Measurements from ENCODE around the gene IL34.
"Not testable (repeated sequence)": the region's sequence is repeated elsewhere in the genome, so short reads cannot be mapped to it uniquely, and the experiment has no call there.

The IL34 gene

DNA sequence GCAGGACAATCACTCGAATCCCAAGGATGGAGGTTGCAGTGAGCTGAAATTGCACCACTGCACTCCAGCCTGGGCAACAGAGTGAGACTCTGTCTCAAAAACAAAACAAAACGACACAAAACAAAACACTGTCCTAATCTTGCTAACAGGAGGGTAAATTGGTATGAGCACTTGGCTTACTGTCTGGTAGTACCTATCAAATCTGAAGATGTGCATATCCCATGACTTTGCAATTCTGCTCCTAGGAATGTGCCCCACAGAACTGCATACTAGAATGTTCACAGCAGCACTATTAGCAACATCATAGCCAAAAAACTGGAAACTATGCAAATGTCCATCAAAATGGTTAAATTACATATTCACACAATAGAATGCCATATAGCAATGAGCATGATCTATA lies 23.8 kb downstream of the IL34 start:
- no peak for TF ChIP-seq PPARA (CRISPR knock-in tag; IDR thresholded peaks at IDR 0.05; ENCODE audit: borderline replicate concordance)
- no peak for ATAC-seq

DNA sequence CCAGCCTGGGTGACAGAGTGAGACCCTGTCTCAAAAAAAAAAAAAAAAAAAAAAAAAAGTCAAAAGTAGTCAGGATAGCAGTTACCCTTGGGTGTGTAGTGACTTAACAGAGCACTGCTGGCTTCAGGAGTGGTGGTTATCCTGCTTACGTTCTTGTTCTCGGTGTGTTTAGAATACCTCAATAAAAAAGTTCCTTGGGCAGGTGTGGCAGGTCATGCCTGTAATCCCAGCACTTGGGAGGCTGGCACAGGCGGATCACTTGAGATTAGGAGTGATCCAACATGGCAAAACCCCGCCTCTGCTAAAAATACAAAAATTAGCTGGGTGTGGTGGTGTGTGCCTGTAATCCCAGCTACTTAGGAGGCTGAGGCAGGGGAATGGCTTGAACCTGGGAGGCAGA lies 24.6 kb downstream of the IL34 start:
- not testable (repeated sequence) for ATAC-seq

DNA sequence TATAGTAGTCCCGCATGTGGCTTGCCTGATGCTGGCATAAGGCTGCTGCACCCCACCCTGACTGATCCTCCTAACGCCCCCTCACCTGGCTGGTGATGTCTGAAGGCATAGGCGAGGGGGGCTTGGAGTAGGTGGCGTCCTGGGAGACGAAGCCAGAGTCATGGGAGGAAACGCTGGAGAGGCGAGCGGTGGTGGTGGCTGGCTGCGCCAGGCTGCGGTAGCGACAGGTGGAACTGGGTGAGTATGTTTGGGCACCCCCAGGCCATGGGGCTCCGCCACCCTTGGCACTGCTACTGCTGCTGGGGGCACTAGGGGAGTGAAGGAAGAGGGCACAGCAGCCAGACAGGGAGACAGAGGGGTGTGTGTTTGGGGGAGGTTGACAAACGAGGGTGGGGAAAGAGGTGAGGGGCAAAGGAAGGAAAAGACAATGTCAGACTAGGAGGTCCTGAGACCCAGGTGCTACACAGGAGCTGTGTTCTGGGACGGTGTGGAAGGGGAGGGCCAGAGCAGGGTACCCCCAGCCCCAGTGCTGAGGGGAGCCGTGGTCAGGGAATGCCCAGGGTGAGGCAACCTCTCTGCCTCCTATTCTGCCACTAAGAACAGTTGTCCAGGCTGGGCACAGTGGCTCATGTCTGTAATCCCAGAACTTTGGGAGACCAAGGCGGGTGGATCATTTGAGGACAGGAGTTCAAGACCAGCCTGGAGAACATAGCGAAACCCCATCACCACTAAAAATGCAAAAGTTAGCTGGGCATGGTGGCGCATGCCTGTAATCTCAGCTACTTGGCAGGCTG lies 28.1 kb downstream of the IL34 start:
- no peak; the same call in 1 of the 3 replicates for ATAC-seq
- TF ChIP-seq TOX (CRISPR knock-in tag; IDR thresholded peaks at IDR 0.05; ENCODE audit: borderline replicate concordance) = no peak
- TF ChIP-seq TCF4 (CRISPR knock-in tag; IDR thresholded peaks at IDR 0.05; ENCODE audit: borderline replicate concordance) = no peak
- TF ChIP-seq ZFP30 (CRISPR knock-in tag; IDR thresholded peaks at IDR 0.05) = no peak
- TF ChIP-seq PPARA (CRISPR knock-in tag; IDR thresholded peaks at IDR 0.05; ENCODE audit: borderline replicate concordance) = no peak
- TF ChIP-seq, protein P1, sequence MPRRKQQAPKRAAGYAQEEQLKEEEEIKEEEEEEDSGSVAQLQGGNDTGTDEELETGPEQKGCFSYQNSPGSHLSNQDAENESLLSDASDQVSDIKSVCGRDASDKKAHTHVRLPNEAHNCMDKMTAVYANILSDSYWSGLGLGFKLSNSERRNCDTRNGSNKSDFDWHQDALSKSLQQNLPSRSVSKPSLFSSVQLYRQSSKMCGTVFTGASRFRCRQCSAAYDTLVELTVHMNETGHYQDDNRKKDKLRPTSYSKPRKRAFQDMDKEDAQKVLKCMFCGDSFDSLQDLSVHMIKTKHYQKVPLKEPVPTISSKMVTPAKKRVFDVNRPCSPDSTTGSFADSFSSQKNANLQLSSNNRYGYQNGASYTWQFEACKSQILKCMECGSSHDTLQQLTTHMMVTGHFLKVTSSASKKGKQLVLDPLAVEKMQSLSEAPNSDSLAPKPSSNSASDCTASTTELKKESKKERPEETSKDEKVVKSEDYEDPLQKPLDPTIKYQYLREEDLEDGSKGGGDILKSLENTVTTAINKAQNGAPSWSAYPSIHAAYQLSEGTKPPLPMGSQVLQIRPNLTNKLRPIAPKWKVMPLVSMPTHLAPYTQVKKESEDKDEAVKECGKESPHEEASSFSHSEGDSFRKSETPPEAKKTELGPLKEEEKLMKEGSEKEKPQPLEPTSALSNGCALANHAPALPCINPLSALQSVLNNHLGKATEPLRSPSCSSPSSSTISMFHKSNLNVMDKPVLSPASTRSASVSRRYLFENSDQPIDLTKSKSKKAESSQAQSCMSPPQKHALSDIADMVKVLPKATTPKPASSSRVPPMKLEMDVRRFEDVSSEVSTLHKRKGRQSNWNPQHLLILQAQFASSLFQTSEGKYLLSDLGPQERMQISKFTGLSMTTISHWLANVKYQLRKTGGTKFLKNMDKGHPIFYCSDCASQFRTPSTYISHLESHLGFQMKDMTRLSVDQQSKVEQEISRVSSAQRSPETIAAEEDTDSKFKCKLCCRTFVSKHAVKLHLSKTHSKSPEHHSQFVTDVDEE (CRISPR knock-in tag; IDR thresholded peaks at IDR 0.05) = no peak
- no peak for TF ChIP-seq ISL1 (CRISPR knock-in tag; IDR thresholded peaks at IDR 0.05)
- TF ChIP-seq, protein P2, sequence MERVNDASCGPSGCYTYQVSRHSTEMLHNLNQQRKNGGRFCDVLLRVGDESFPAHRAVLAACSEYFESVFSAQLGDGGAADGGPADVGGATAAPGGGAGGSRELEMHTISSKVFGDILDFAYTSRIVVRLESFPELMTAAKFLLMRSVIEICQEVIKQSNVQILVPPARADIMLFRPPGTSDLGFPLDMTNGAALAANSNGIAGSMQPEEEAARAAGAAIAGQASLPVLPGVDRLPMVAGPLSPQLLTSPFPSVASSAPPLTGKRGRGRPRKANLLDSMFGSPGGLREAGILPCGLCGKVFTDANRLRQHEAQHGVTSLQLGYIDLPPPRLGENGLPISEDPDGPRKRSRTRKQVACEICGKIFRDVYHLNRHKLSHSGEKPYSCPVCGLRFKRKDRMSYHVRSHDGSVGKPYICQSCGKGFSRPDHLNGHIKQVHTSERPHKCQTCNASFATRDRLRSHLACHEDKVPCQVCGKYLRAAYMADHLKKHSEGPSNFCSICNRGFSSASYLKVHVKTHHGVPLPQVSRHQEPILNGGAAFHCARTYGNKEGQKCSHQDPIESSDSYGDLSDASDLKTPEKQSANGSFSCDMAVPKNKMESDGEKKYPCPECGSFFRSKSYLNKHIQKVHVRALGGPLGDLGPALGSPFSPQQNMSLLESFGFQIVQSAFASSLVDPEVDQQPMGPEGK (CRISPR knock-in tag; IDR thresholded peaks at IDR 0.05; ENCODE audit: borderline replicate concordance) = no peak
- TF ChIP-seq ZNF8 (CRISPR knock-in tag; IDR thresholded peaks at IDR 0.05) = no peak
- no peak for TF ChIP-seq RARB (CRISPR knock-in tag; IDR thresholded peaks at IDR 0.05)
- TF ChIP-seq, protein P3, sequence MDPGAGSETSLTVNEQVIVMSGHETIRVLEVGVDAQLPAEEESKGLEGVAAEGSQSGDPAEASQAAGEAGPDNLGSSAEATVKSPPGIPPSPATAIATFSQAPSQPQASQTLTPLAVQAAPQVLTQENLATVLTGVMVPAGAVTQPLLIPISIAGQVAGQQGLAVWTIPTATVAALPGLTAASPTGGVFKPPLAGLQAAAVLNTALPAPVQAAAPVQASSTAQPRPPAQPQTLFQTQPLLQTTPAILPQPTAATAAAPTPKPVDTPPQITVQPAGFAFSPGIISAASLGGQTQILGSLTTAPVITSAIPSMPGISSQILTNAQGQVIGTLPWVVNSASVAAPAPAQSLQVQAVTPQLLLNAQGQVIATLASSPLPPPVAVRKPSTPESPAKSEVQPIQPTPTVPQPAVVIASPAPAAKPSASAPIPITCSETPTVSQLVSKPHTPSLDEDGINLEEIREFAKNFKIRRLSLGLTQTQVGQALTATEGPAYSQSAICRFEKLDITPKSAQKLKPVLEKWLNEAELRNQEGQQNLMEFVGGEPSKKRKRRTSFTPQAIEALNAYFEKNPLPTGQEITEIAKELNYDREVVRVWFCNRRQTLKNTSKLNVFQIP (CRISPR knock-in tag; IDR thresholded peaks at IDR 0.05; ENCODE audit: borderline replicate concordance, low read depth) = no peak
- no peak for TF ChIP-seq GLIS3 (CRISPR knock-in tag; IDR thresholded peaks at IDR 0.05)
- TF ChIP-seq ZNF70 (CRISPR knock-in tag; IDR thresholded peaks at IDR 0.05) = no peak
- no peak for TF ChIP-seq OSR1 (CRISPR knock-in tag; IDR thresholded peaks at IDR 0.05)
- no peak for TF ChIP-seq BACH2 (CRISPR knock-in tag; IDR thresholded peaks at IDR 0.05; ENCODE audit: borderline replicate concordance)
- TF ChIP-seq ARNTL (CRISPR knock-in tag; IDR thresholded peaks at IDR 0.05; ENCODE audit: borderline replicate concordance, low read depth) = no peak
- TF ChIP-seq ZC3H10 (CRISPR knock-in tag; IDR thresholded peaks at IDR 0.05) = no peak
- no peak for TF ChIP-seq ESRRG (CRISPR knock-in tag; IDR thresholded peaks at IDR 0.05)
- TF ChIP-seq, protein P4, sequence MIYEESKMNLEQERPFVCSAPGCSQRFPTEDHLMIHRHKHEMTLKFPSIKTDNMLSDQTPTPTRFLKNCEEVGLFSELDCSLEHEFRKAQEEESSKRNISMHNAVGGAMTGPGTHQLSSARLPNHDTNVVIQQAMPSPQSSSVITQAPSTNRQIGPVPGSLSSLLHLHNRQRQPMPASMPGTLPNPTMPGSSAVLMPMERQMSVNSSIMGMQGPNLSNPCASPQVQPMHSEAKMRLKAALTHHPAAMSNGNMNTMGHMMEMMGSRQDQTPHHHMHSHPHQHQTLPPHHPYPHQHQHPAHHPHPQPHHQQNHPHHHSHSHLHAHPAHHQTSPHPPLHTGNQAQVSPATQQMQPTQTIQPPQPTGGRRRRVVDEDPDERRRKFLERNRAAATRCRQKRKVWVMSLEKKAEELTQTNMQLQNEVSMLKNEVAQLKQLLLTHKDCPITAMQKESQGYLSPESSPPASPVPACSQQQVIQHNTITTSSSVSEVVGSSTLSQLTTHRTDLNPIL (CRISPR knock-in tag; IDR thresholded peaks at IDR 0.05; ENCODE audit: low read depth) = no peak
- no peak for TF ChIP-seq SNAI2 (CRISPR knock-in tag; IDR thresholded peaks at IDR 0.05)
- no peak for TF ChIP-seq ZNF565 (CRISPR knock-in tag; conservative IDR thresholded peaks at IDR 0.05; ENCODE audit: low read depth)

DNA sequence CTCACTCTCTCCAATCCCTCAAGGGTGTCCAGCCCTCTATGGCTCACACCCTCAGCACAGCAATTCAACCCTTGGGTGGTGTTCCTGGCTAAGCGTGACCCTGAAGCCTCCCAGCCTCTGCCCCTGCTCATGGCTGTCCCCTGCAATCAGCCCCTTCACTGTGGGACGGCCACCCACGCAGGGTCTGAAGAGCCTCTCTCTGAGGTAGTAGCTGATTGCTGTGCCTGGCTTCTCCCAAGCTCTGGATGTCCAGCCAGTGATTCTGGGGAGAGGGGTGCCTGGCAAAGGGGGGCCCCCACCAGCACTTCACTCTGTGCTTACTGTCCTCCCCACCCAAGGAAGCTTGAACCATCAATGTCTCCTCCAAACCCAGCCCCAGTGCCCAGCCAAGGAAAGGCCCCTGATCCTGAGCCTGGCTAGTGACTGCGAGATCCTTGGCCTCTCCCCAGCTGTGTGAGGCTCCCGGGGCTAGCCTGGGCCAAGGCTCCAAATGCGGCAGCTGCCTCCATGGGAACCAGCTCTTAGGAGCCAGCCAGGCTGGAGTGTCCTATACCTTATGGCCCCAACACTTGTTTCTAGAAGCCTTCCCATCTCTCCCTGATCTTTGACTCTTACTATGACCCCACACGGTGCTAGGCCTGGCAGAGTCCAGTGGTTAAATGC lies 29.6 kb downstream of the IL34 start:
- TF ChIP-seq ZNF70 (CRISPR knock-in tag; IDR thresholded peaks at IDR 0.05) = no peak
- TF ChIP-seq ESRRG (CRISPR knock-in tag; IDR thresholded peaks at IDR 0.05) = no peak
- no peak for TF ChIP-seq CSDC2 (CRISPR knock-in tag; IDR thresholded peaks at IDR 0.05)
- no peak for TF ChIP-seq SNAI2 (CRISPR knock-in tag; IDR thresholded peaks at IDR 0.05)
- TF ChIP-seq, protein P4 (CRISPR knock-in tag; IDR thresholded peaks at IDR 0.05; ENCODE audit: low read depth) = no peak
- TF ChIP-seq, protein P5, sequence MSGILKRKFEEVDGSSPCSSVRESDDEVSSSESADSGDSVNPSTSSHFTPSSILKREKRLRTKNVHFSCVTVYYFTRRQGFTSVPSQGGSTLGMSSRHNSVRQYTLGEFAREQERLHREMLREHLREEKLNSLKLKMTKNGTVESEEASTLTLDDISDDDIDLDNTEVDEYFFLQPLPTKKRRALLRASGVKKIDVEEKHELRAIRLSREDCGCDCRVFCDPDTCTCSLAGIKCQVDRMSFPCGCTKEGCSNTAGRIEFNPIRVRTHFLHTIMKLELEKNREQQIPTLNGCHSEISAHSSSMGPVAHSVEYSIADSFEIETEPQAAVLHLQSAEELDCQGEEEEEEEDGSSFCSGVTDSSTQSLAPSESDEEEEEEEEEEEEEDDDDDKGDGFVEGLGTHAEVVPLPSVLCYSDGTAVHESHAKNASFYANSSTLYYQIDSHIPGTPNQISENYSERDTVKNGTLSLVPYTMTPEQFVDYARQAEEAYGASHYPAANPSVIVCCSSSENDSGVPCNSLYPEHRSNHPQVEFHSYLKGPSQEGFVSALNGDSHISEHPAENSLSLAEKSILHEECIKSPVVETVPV (CRISPR knock-in tag; IDR thresholded peaks at IDR 0.05) = no peak
- TF ChIP-seq ZFP30 (CRISPR knock-in tag; IDR thresholded peaks at IDR 0.05) = no peak
- TF ChIP-seq, protein P2 (CRISPR knock-in tag; IDR thresholded peaks at IDR 0.05; ENCODE audit: borderline replicate concordance) = no peak
- no peak for TF ChIP-seq ZNF565 (CRISPR knock-in tag; conservative IDR thresholded peaks at IDR 0.05; ENCODE audit: low read depth)
- TF ChIP-seq BACH2 (CRISPR knock-in tag; IDR thresholded peaks at IDR 0.05; ENCODE audit: borderline replicate concordance) = no peak
- ATAC-seq = no peak

Data from SK-N-SH treated with all-trans-retinoic acid at 6 μM for 48 hours (cell line).